ENCODE data around the gene CXCL1. TPM values are rescaled to one million over a fixed set of nuclear protein-coding genes. Genes with fewer than 3 reads are reported as not detected.

Gene CXCL1
- total RNA-seq, 4 donors from 2014 or later = 0.84 to 2.7 (median 1.3) TPM; not detected in 1

DNA sequence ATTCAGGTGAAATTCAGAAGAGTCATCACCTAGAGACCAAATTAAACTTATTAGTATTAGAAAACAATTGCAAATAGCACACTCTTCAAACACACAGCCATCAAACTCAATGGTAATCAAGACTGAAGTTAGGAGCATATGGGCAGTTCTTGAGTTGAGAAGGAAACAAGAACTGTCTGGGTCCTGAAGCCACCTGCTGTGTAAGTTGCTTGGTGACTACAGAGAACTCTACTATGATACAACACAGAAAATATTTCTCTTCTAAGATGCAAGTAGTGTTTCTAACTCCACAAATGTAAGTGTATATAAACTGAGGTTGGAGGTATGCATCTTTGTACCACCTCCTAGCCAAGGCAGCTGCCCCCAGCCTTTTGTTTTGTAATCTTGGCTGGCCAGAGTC lies 16.4 kb upstream of the CXCL1 start:
- Histone ChIP-seq H3K36me3 (no peaks in the 10 kb centered on the region), H3K9me3 (no peaks in the 10 kb centered on the region), H3K27me3 (no peaks in the 10 kb centered on the region), H3K4me1 (peaks cover 0 to 16% (median 0%) of the 10 kb centered on the region in 4 donors), H3K4me3 (no peak overlapping the region), H3K27ac (no peak overlapping the region)
- TF ChIP-seq, protein P1, sequence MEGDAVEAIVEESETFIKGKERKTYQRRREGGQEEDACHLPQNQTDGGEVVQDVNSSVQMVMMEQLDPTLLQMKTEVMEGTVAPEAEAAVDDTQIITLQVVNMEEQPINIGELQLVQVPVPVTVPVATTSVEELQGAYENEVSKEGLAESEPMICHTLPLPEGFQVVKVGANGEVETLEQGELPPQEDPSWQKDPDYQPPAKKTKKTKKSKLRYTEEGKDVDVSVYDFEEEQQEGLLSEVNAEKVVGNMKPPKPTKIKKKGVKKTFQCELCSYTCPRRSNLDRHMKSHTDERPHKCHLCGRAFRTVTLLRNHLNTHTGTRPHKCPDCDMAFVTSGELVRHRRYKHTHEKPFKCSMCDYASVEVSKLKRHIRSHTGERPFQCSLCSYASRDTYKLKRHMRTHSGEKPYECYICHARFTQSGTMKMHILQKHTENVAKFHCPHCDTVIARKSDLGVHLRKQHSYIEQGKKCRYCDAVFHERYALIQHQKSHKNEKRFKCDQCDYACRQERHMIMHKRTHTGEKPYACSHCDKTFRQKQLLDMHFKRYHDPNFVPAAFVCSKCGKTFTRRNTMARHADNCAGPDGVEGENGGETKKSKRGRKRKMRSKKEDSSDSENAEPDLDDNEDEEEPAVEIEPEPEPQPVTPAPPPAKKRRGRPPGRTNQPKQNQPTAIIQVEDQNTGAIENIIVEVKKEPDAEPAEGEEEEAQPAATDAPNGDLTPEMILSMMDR (IDR thresholded peaks at IDR 0.05) = no peak
- TF ChIP-seq POLR2A (IDR thresholded peaks at IDR 0.05) (no peak), EP300 (IDR thresholded peaks at IDR 0.05) (no peak)
- DNase-seq (ENCODE audit: low spot score in 2 of 2) = no peak

DNA sequence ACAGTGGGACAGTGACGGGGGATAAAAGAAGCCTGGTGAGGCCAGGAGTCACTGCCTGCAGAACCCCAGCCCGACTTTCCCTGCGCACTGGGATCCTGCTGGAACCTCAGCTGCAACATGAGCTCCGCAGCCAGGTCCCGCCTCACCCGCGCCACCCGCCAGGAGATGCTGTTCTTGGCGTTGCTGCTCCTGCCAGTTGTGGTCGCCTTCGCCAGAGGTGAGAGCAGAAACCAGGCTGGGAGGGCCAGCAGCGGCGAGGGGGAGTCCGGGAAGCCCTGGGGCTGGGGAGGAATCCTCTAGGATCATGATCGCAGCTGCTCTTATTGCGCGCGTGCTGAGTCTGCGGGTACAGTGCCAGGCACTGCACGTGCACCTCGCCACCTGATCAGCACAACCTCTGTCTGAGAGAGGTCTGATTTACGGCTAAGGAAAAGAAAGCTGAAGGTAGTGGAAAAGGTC lies 15.9 kb upstream of the CXCL1 start, which contains the start of gene PF4V1:
Gene PF4V1, plus strand, starts transcription at position 51 of the 459 bp plus-strand sequence. Its CDS starts 67 bp downstream, at position 118.
- Histone ChIP-seq H3K27ac (no peak within 1 kb of the TSS), H3K36me3 (no peaks in the 10 kb centered on the region), H3K4me3 (no peak within 1 kb of the TSS), H3K9me3 (no peaks in the 10 kb centered on the region), H3K27me3 (no peaks in the 10 kb centered on the region), H3K4me1 (peaks cover 0 to 16% (median 0%) of the 10 kb centered on the region in 4 donors)
- TF ChIP-seq POLR2A (IDR thresholded peaks at IDR 0.05) = no peak
- TF ChIP-seq, protein P1 (IDR thresholded peaks at IDR 0.05) = peak in 1 of 5 experiments; percentile 15
- no peak for DNase-seq (ENCODE audit: low spot score in 2 of 2)
- 22 to 28% methylated on average over 9 to 14 of the region's 22 CpGs for WGBS, 2 donors

DNA sequence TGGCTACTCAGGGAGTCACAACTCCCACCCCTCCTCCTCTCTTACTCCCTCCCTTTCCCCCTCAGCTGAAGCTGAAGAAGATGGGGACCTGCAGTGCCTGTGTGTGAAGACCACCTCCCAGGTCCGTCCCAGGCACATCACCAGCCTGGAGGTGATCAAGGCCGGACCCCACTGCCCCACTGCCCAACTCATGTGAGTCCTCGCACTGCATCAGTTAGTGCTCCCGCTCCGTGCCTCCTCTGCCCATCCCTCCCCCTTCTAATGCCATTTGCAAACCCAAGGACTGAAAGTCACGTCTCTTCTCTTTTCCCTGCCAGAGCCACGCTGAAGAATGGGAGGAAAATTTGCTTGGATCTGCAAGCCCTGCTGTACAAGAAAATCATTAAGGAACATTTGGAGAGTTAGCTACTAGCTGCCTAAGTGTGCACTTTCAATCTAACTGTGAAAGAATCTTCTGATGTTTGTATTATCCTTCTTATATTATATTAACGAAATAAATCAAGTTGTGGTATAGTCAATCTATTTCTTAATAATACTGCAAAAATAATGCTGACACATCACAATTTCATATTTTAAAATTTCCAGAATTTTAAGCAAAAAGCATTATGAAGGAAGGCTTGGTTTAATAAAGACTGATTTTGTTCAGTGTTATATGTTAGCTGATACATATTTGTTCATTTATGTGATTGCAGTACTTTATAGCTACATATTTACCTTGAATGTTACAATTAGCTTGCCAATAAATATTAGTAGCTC lies 15.3 kb upstream of the CXCL1 start:
- TF ChIP-seq POLR2A (IDR thresholded peaks at IDR 0.05) (no peak), EP300 (IDR thresholded peaks at IDR 0.05) (no peak)
- TF ChIP-seq, protein P1 (IDR thresholded peaks at IDR 0.05) = no peak
- H3K36me3 ChIP-seq = no peaks in the 10 kb centered on the region
- 31 to 53% methylated on average over 8 of the region's 8 CpGs for WGBS, 2 donors
- no peak overlapping the region for H3K4me3 ChIP-seq
- H3K27me3 ChIP-seq = no peaks in the 10 kb centered on the region
- H3K4me1 ChIP-seq = peaks cover 0 to 16% (median 0%) of the 10 kb centered on the region in 4 donors
- no peak overlapping the region for H3K27ac ChIP-seq
- no peaks in the 10 kb centered on the region for H3K9me3 ChIP-seq
- no peak for DNase-seq (ENCODE audit: low spot score in 2 of 2)

DNA sequence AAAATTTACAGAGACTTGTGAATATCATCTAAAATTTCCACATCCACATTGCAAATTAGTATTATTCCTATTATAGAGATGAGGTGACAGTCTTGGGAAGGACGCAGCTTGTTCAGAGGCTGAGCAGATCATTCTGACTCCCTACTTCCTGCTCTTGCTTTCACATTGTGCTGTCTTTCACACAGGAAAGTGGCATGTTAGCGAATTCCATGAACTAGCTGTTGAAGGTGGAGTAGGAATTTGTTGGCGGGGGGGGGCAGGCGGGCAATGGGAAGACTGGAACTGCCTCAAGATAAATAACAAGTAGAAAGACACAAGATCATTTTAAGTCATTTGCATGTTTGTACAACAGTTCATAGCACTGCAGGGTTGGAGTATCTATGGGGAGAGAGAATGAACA lies 13.8 kb upstream of the CXCL1 start:
- H3K27ac ChIP-seq = no peak overlapping the region
- TF ChIP-seq, protein P1 (IDR thresholded peaks at IDR 0.05) = no peak
- TF ChIP-seq POLR2A (IDR thresholded peaks at IDR 0.05) (no peak), EP300 (IDR thresholded peaks at IDR 0.05) (no peak)
- H3K36me3 ChIP-seq = no peaks in the 10 kb centered on the region
- DNase-seq (ENCODE audit: low spot score in 2 of 2) = no peak
- H3K4me3 ChIP-seq = no peak overlapping the region
- no peaks in the 10 kb centered on the region for H3K9me3 ChIP-seq
- WGBS, 2 donors = 72 to 79% methylated on average over 4 of the region's 4 CpGs
- peaks cover 0 to 24% (median 0%) of the 10 kb centered on the region in 4 donors for H3K4me1 ChIP-seq
- H3K27me3 ChIP-seq = no peaks in the 10 kb centered on the region

DNA sequence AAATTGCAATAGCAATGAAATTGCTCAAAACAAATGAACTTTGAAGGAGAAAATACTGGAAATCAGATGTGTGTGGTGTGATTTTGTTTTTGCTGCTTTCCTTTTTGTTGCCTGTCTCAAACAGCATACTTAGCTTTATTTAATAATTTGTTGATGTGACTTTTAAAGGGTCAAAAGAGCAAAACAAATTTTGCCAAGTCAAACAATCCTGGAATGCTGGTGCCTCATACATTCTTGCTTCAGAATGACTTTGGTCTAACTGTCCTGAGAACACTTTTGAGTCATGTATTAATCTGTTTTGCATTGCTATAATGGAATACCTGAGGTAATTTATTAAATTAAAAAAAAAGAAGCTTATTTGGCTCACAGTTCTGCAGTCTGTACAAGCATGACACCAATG lies 12.7 kb upstream of the CXCL1 start:
- Histone ChIP-seq H3K4me1 (peaks cover 0 to 24% (median 0%) of the 10 kb centered on the region in 4 donors), H3K27me3 (no peaks in the 10 kb centered on the region), H3K27ac (peak overlapping the region in 1 of 4 donors; percentile 43), H3K36me3 (no peaks in the 10 kb centered on the region), H3K4me3 (no peak overlapping the region), H3K9me3 (no peaks in the 10 kb centered on the region)
- peak in 1 of 2 donors; percentile 16 for DNase-seq (ENCODE audit: low spot score in 2 of 2)
- TF ChIP-seq, protein P1 (IDR thresholded peaks at IDR 0.05) = no peak
- peak in 1 of 2 donors; percentile 59 for TF ChIP-seq EP300 (IDR thresholded peaks at IDR 0.05)
- TF ChIP-seq POLR2A (IDR thresholded peaks at IDR 0.05) = no peak

Data from tibial nerve (tissue), 4 donors.